HG02759 (cell line): ENCODE results near the gene NUP210.
"Not testable (repeated sequence)": the region's sequence is repeated elsewhere in the genome, so short reads cannot be mapped to it uniquely, and the experiment has no call there.

Source experiments
- ATAC-seq: cut with Tn5 transposase; IDR thresholded peaks from one replicate; pipeline ENCODE4 v1.9.1; 2021; ENCODE audit warnings: mild to moderate bottlenecking, moderate library complexity; ENCODE audit not compliant: unreplicated experiment

NUP210 gene

DNA sequence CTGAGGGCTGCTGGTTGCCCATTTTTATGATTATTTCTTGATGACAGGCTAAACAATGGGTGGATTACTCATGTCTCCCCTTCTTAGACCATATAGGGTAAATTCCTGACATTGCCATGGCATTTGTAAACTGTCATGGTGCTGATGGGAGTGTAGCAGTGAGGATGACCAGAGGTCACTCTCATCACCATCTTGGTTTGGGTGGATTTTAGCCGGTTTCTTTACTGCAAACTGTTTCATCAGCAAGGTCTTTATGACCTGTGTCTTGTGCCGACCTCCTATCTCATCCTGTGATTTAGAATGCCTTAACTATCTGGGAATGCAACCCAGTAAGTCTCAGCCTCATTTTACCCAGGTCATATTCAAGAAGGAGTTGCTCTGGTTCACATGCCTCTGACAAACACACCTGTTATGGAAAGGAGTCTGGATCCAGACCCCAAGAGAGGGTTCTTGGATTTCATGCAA lies 10.3 kb upstream of the NUP210 start:
- not testable (repeated sequence) for ATAC-seq

DNA sequence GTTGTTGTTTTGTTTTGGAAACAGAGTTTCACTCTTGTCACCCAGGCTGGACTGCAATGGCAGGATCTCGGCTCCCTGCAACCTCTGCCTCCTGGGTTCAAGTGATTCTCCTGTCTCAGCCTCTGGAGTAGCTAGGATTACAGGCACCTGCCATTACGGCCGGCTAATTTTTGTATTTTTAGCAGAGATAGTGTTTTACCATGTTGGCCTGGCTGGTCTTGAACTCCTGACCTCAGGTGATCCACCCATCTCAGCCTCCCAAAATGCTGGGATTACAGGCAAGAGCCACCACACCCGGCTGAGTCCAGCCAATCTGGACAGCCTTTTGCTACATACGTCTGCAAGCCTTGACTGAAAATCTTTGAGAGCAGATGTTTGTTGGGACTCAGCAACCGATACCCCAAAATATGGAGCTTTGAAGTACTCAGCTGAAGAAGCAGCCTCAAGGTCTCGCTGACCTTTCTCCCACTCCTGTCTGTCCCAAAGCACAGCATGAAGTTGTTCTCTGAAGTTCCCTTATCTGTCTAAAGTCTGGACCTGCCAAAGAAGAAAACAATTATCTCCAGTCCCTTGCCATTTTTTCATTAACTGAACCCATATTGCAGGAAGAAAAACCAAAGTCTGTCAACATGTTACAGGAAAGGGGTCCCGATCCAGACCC lies 9.6 kb upstream of the NUP210 start:
- no peak for ATAC-seq

- not testable (repeated sequence) for ATAC-seq
These were observed 8.6 kb upstream of the NUP210 start for GRCh38 chr3:13428678-13429077.

DNA sequence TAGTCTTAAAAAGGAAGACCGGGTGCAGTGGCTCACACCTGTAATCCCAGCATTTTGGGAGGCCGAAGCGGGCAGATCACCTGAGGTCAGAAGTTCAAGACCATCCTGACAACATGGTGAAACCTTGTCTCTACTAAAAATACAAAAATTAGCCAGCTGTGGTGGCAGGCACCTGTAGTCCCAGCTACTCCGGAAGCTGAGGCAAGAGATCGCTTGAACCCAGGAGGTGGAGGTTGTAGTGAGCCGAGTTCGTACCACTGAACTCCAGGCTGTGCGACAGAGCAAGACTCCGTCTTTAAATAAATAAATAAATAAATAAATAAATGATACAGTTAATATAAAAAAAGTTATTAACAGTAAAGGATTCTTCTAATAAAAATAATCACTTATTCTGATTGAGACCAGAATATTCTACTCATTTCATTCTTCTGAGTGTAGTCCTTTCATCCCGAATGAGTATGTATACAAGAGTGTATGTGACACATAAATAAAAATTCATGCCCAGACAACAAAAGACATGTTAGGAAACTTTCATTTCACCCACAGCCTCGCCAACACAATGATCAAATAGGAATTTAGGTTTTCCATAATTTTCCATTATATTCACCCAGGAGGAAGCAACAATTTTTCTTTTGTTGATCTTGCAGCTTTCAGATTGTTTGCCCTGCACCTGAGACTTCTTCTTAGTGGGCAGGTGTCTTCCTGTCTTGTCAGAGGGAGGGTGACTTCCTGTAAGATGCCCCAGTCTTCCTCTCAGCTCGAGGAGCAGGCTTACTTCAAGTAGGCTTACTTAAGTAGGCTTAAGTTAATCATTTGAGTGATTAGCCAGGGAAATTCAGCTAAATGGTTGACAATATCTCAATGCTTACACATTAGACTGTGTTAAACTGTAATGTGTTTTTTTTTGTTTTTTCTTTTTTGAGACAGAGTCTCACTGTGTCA lies 7.8 kb upstream of the NUP210 start:
- no peak for ATAC-seq

DNA sequence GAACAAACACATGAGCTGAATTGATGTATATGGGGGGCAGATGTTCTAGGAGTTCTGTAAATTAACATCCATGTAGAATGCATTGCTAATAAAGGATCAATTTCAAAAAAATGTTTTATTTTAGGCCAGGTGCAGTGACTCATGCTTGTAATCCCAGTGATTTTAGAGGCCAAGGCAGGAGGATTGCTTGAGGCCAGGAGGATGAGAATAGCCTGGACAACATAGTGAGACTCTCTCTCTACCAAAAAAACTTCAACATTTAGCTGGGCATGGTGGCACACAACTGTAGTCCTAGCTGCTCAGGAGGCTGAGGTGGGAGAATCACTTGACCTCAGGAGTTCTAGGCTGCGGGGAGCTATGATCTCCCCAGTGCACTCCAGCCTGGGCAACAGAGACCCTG lies 6.5 kb upstream of the NUP210 start:
- ATAC-seq: no peak

- no peak for ATAC-seq
These were observed 5.6 kb upstream of the NUP210 start for GRCh38 chr3:13425689-13426088.

- ATAC-seq: no peak
These were observed 4.9 kb upstream of the NUP210 start for GRCh38 chr3:13424865-13425617.

DNA sequence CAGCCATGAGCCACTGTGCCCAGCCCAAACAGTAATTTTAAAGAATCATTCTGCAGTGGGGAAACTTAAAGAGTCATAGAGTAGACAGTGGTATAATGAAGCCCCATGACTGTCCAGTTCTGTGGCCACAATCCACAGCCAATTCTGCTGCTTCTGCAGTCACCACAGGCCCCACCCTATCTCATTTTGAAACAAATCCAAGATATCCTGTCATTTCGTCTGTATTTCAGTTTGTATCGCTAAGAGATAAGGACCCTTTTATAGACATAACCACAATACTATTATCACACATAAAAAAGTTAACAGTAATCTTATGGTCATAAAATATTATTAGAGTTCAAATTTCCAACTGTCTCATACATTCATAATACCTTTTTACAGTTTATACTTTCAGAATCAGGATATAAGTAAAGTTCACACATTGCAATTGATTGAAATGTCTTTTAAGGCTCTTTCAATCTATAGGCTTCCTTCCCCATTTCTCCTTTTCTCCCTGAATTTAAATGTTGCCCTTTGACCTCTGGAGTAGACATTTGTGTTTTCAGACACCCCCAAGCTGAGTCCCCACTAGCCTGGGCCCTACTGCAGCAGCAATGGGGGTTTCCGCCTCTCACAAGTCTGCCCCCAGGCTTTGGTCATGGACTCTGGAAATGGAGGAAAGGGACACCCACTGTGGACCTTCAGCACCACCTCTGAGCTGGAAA lies 4.2 kb upstream of the NUP210 start:
- no peak for ATAC-seq

DNA sequence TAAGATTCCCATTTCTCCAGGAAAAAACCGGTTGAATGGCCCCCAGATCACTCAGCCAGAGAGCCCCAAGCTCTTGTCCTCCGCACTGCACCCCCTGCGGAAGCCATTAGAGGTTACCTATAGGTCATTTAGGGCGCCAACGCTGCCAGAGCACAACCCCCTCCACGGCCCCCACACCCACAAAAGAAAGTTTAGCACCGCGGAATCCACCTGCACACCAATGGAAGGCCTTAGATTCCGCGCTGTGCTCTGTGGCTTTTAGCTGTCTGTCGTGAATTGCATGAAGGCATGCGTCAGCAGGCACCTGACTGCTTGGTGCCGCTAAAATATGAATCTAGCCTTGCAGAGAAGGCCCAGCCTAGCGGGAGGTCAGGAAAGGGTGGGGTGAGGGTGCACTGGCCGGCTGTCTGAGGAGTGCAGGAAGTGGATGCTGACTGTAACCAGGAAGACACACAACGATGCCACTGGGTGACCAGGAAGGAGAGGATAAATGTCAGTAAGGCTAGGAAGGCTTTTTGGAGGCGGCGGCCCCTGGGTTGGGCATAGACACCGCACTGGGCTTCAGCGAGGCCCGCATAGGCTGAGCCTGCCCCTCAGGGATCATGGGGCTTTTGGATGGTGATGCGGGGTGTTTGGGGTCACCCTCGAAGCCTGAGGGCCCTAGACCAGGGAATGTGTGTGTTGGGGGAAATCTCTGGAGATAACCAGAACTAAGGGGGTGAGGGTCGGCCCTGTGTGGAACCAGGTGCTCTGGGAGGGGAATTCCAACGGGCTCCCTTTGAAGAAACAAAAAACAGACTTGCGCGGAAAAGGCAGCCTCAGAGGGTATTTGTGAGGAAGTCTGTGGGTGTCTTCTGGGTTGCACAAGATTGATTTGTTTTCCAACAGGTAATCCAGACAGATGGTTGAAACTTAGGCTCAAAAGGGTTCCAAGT lies 976 bp upstream of the NUP210 start:
- no peak for ATAC-seq

GRCh38 chr3:13419505-13420044 lies 547 bp downstream of the NUP210 start:
- peak; percentile 47 for ATAC-seq

GRCh38 chr3:13417166-13417947 lies 2.8 kb downstream of the NUP210 start:
- no peak for ATAC-seq

GRCh38 chr3:13415997-13416793 lies 3.9 kb downstream of the NUP210 start:
- ATAC-seq: no peak

- no peak for ATAC-seq
These were observed 4.7 kb downstream of the NUP210 start for GRCh38 chr3:13415236-13415986.

DNA sequence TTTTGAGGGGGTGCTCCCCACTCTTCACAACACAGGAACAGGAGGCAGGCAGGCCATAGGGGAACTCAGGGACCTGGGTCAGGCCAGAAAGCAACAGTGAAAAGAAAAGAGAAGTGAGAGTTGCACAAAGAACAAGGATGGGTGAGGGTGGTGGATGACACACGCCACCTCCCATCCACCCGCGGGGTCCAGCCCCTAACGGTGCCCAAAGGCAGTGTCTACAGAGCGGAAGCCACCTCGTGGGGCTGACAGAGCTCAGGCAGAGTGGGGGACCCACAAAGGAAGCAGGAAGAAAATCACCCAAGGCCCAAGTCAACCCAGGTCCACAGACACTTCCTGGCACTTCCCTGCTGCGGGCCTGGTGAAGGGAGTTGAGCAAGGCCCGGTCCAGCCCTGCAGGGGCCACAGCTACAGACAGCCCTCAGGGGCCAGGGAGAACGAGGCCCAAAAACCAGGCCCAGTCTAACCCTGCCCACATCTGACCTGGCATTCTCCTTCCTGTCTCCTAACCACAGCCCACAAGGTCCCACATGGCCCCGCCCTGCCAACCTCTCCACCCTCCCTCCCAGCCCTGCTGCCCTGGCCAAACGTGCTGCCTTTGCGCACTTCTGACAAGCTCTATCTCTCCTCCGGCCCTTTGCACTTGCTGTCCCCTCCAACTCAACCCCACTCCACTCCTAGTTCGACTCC lies 5.9 kb downstream of the NUP210 start:
- ATAC-seq: peak; percentile 91

GRCh38 chr3:13411186-13411860 lies 8.8 kb downstream of the NUP210 start:
- ATAC-seq: no peak

- ATAC-seq: no peak
These were observed 11.2 kb downstream of the NUP210 start for GRCh38 chr3:13408890-13409289.
